Stimulated activated CD4-positive, alpha-beta T cell treated with anti-CD3 and anti-CD28 coated beads, Interleukin-15, amount 100 ng/mL, for 1 hour (primary cell): Measurements from ENCODE around the gene SP140L.
"Not testable (repeated sequence)": the region's sequence is repeated elsewhere in the genome, so short reads cannot be mapped to it uniquely, and the experiment has no call there.

Experiments used
- DNase-seq, 2 donors: peaks; one replicate each; pipeline ENCODE4 v3.0.0-alpha.2; 2020; ENCODE audit warnings: low read depth in 1 of 2, low spot score in 1 of 2

SP140L gene

GRCh38 chr2:230362030-230362691 is 35.2 kb downstream of the SP140L start:
- no peak for DNase-seq

- DNase-seq = no peak
Observed at GRCh38 chr2:230382108-230382507, 55.1 kb downstream of the SP140L start.

- DNase-seq = no peak
Observed at GRCh38 chr2:230383453-230383852, 56.5 kb downstream of the SP140L start.

- DNase-seq = no peak
Observed at GRCh38 chr2:230384986-230385385, 58.0 kb downstream of the SP140L start.

GRCh38 chr2:230394301-230394700 is 67.3 kb downstream of the SP140L start:
- DNase-seq = no peak

- DNase-seq = not testable (repeated sequence)
Observed at GRCh38 chr2:230398698-230399097, 71.7 kb downstream of the SP140L start.

- DNase-seq = no peak
Observed at GRCh38 chr2:230400041-230400440, 73.0 kb downstream of the SP140L start.

GRCh38 chr2:230400454-230400853 is 73.5 kb downstream of the SP140L start:
- no peak for DNase-seq

GRCh38 chr2:230401026-230401425 is 74.0 kb downstream of the SP140L start:
- DNase-seq = not testable (repeated sequence)

GRCh38 chr2:230403746-230404145 is 76.8 kb downstream of the SP140L start:
- DNase-seq = no peak

- no peak for DNase-seq
Observed at GRCh38 chr2:230405824-230406223, 78.8 kb downstream of the SP140L start.

- no peak for DNase-seq
Observed at GRCh38 chr2:230408244-230408842, 81.3 kb downstream of the SP140L start.

GRCh38 chr2:230409316-230409715 is 82.3 kb downstream of the SP140L start:
- not testable (repeated sequence) for DNase-seq

GRCh38 chr2:230410263-230410662 is 83.3 kb downstream of the SP140L start:
- DNase-seq = no peak

- no peak for DNase-seq
Observed at GRCh38 chr2:230410861-230411569, 84.0 kb downstream of the SP140L start.

- peak; percentile 29 to 37 for DNase-seq
Observed at GRCh38 chr2:230411570-230412370, 84.8 kb downstream of the SP140L start.

GRCh38 chr2:230412371-230412711 is 85.3 kb downstream of the SP140L start:
- DNase-seq = no peak

GRCh38 chr2:230412846-230413245 is 85.9 kb downstream of the SP140L start:
- no peak for DNase-seq

GRCh38 chr2:230413479-230413878 is 86.5 kb downstream of the SP140L start:
- no peak for DNase-seq

- no peak for DNase-seq
Observed at GRCh38 chr2:230414302-230414701, 87.3 kb downstream of the SP140L start.

GRCh38 chr2:230416061-230416721 is 89.2 kb downstream of the SP140L start, which contains the start of gene SP100:
TSS of gene SP100 (plus strand) at chr2:230416201. CDS start at chr2:230416297, 96 bp downstream.
- peak; percentile 51 to 64 for DNase-seq
